ENCODE data around the gene OPCML.

Gene OPCML

GRCh38 chr11:132456751-132457328, 1075.5 kb downstream of the OPCML start:
- no peak for TF ChIP-seq CTCF (IDR thresholded peaks at IDR 0.05; ENCODE audit: borderline replicate concordance, insufficient read depth, low read depth, low read length)
- H3K4me3 ChIP-seq (ENCODE audit: low read depth, low read length): no peak overlapping the region

GRCh38 chr11:132455044-132455443, 1077.3 kb downstream of the OPCML start:
- no peak for TF ChIP-seq CTCF (IDR thresholded peaks at IDR 0.05; ENCODE audit: borderline replicate concordance, insufficient read depth, low read depth, low read length)
- H3K4me3 ChIP-seq (ENCODE audit: low read depth, low read length): no peak overlapping the region

GRCh38 chr11:132453406-132453805, 1078.9 kb downstream of the OPCML start:
- H3K4me3 ChIP-seq (ENCODE audit: low read depth, low read length): no peak overlapping the region
- no peak for TF ChIP-seq CTCF (IDR thresholded peaks at IDR 0.05; ENCODE audit: borderline replicate concordance, insufficient read depth, low read depth, low read length)

- no peak for TF ChIP-seq CTCF (IDR thresholded peaks at IDR 0.05; ENCODE audit: borderline replicate concordance, insufficient read depth, low read depth, low read length)
- H3K4me3 ChIP-seq (ENCODE audit: low read depth, low read length): no peak overlapping the region
These were observed 1079.7 kb downstream of the OPCML start for GRCh38 chr11:132452616-132453015.

- no peak overlapping the region for H3K4me3 ChIP-seq (ENCODE audit: low read depth, low read length)
- no peak for TF ChIP-seq CTCF (IDR thresholded peaks at IDR 0.05; ENCODE audit: borderline replicate concordance, insufficient read depth, low read depth, low read length)
These were observed 1080.2 kb downstream of the OPCML start for GRCh38 chr11:132451942-132452601.

GRCh38 chr11:132450631-132451030, 1081.7 kb downstream of the OPCML start:
- TF ChIP-seq CTCF (IDR thresholded peaks at IDR 0.05; ENCODE audit: borderline replicate concordance, insufficient read depth, low read depth, low read length): no peak
- H3K4me3 ChIP-seq (ENCODE audit: low read depth, low read length): no peak overlapping the region

GRCh38 chr11:132448334-132448995, 1083.8 kb downstream of the OPCML start:
- H3K4me3 ChIP-seq (ENCODE audit: low read depth, low read length): no peak overlapping the region
- TF ChIP-seq CTCF (IDR thresholded peaks at IDR 0.05; ENCODE audit: borderline replicate concordance, insufficient read depth, low read depth, low read length): no peak
